ENCODE data around the gene XAGE5.

- TF ChIP-seq CTCF (IDR thresholded peaks at IDR 0.05): no peak
- no peak for TF ChIP-seq EP300 (IDR thresholded peaks at IDR 0.05)
- TF ChIP-seq POLR2A (IDR thresholded peaks at IDR 0.05): no peak
Measured at GRCh38 chrX:52865343-52865998, 54.4 kb downstream of the XAGE5 start.
